PC-3 (cell line): ENCODE measurements around the gene SNRNP25. TPM values are rescaled to one million over a fixed set of nuclear protein-coding genes. Genes with fewer than 3 reads are reported as not detected.

Experiments
- ATAC-seq: fragments of 200-7000 bp; cut with Tn5 transposase; 2 replicates; pipeline ENCODE4 v1.9.1; 2020; ENCODE audit warnings: mild to moderate bottlenecking, moderate library complexity
- BruUV-seq: library from RNA; stranded (reverse); fragments of 400-500 nt; replicated peaks from 2 replicates; lab custom pipeline; 2021; lab: Mats Ljungman, UMichigan
- CTCF ChIA-PET: fragments of 300-600 bp; sonication (Branson Sonifier 250); formaldehyde crosslinking; loops from one replicate; lab custom pipeline; 2022; ENCODE audit warnings: antibody characterized with exemption; lab: Charles Lee
- POLR2A ChIA-PET: fragments of 300-600 bp; sonication (Branson Sonifier 250); formaldehyde crosslinking; loops from one replicate; lab custom pipeline; 2022; ENCODE audit warnings: antibody characterized with exemption; ENCODE audit not compliant: unreplicated experiment; lab: Charles Lee
- DNase-seq: peaks from one replicate; pipeline ENCODE4 v3.0.0-alpha.2; 2015
- H2AFZ ChIP-seq: fragments of 300-600 bp; sonication (generic); 2 replicates; pipeline ENCODE4 v1.6.0; 2016; ENCODE audit warnings: antibody characterized with exemption, low read length
- H3F3A ChIP-seq: fragments of 300-600 bp; sonication (generic); one replicate; pipeline ENCODE4 v1.6.0; 2017; ENCODE audit warnings: antibody characterized with exemption, low read length, control low read depth, mild to moderate bottlenecking; ENCODE audit not compliant: unreplicated experiment
- H3K27ac ChIP-seq: fragments of 300-600 bp; sonication (generic); 2 replicates; pipeline ENCODE4 v1.5.1; 2016; ENCODE audit warnings: mild to moderate bottlenecking, low read length
- H3K27me3 ChIP-seq: fragments of 300-600 bp; sonication (generic); 2 replicates; pipeline ENCODE4 v1.6.1; 2016; ENCODE audit warnings: low read length, mixed read lengths
- H3K36me3 ChIP-seq: fragments of 300-600 bp; sonication (generic); 2 replicates; pipeline ENCODE4 v1.6.1; 2016; ENCODE audit warnings: low read depth, mixed run types, low read length, mixed read lengths
- H3K4me1 ChIP-seq: fragments of 300-600 bp; sonication (generic); 2 replicates; pipeline ENCODE4 v1.5.1; 2016; ENCODE audit warnings: low read length; ENCODE audit not compliant: insufficient read depth
- H3K4me2 ChIP-seq: fragments of 300-600 bp; sonication (generic); 2 replicates; pipeline ENCODE4 v1.6.0; 2016; ENCODE audit warnings: low read length
- H3K4me3 ChIP-seq: fragments of 300-600 bp; sonication (generic); 2 replicates; pipeline ENCODE4 v1.5.1; 2016; ENCODE audit warnings: mild to moderate bottlenecking, low read length, mixed read lengths
- H3K79me2 ChIP-seq: fragments of 300-600 bp; sonication (generic); 2 replicates; pipeline ENCODE4 v1.6.1; 2017; ENCODE audit warnings: low read length, mixed read lengths
- H3K9ac ChIP-seq: fragments of 300-600 bp; sonication (generic); 2 replicates; pipeline ENCODE4 v1.6.0; 2016; ENCODE audit warnings: mild to moderate bottlenecking, low read length
- H3K9me2 ChIP-seq: fragments of 300-600 bp; sonication (generic); replicated peaks from 2 replicates; pipeline ENCODE4 v1.6.1; 2016; ENCODE audit warnings: mixed run types, low read length, mixed read lengths
- H3K9me3 ChIP-seq: fragments of 300-600 bp; sonication (generic); 2 replicates; pipeline ENCODE4 v1.6.1; 2016; ENCODE audit warnings: low read length, mixed read lengths
- H4K20me1 ChIP-seq: fragments of 300-600 bp; sonication (generic); 2 replicates; pipeline ENCODE4 v1.6.1; 2016; ENCODE audit warnings: low read length, mixed read lengths
- CTCF ChIP-seq: fragments of 300-600 bp; sonication (generic); conservative IDR thresholded peaks from 2 replicates; pipeline ENCODE4 v1.5.1; 2017; ENCODE audit warnings: antibody characterized with exemption, low read depth, mild to moderate bottlenecking, low read length
- EZH2 ChIP-seq: fragments of 300-600 bp; sonication (generic); IDR thresholded peaks from one replicate; pipeline ENCODE4 v1.6.1; 2017; ENCODE audit warnings: antibody characterized with exemption, mild to moderate bottlenecking, low read length; ENCODE audit not compliant: unreplicated experiment
- EZH2phosphoT487 ChIP-seq: fragments of 300-600 bp; sonication (generic); IDR thresholded peaks from 2 replicates; pipeline ENCODE4 v1.6.1; 2018; ENCODE audit warnings: mild to moderate bottlenecking, antibody characterized with exemption, low read length, borderline replicate concordance
- intact Hi-C: fragments of 100-400 bp; cut with micrococcal nuclease; formaldehyde crosslinking; loops from 2 replicates; pipeline ENCODE4 v1.9.0; 2023
- total RNA-seq: library from RNA; depleted of rRNA; stranded (reverse); fragments of >200 nt; gene quantifications from 2 replicates; pipeline ENCODE4 v1.2.3, GENCODE V29; 2014

Gene SNRNP25
- total RNA-seq, 1 experiment from 2014 or later: 45.8 TPM

- Histone ChIP-seq H4K20me1 (no peaks in the 10 kb centered on the region), H3K9me2 (no peaks in the 10 kb centered on the region), H2AFZ (peak within 1 kb of the TSS; percentile 78), H3K27me3 (no peaks in the 10 kb centered on the region), H3K4me1 (peaks cover 27% of the 10 kb centered on the region), H3K9ac (peak within 1 kb of the TSS; percentile 86), H3K79me2 (peaks cover 10% of the 10 kb centered on the region), H3K4me3 (peak within 1 kb of the TSS; percentile 84), H3K9me3 (no peaks in the 10 kb centered on the region), H3F3A (no peaks in the 10 kb centered on the region), H3K4me2 (peak within 1 kb of the TSS; percentile 94), H3K36me3 (no peaks in the 10 kb centered on the region), H3K27ac (peak within 1 kb of the TSS; percentile 54)
- DNase-seq (peak; percentile 72), ATAC-seq (peak; percentile 56)
- ChIA-PET POLR2A (no interaction called here), CTCF (no interaction called here)
- no TSS peak for BruUV-seq
- TF ChIP-seq EZH2phosphoT487 (no peak), CTCF (no peak), EZH2 (no peak)
- intact Hi-C loops: no loop called here
Measured at GRCh38 chr16:77807-78443, 24.3 kb downstream of the SNRNP25 start, which contains the start of gene MPG. TSS of gene MPG (plus strand) at chr16:78225. CDS start at chr16:78310, 85 bp downstream.

GRCh38 chr16:78444-79150, 25.0 kb downstream of the SNRNP25 start:
- H3K36me3 ChIP-seq: no peaks in the 10 kb centered on the region
- peak overlapping the region; percentile 94 for H3K4me2 ChIP-seq
- intact Hi-C loops: no loop called here
- H3F3A ChIP-seq: no peaks in the 10 kb centered on the region
- no peaks in the 10 kb centered on the region for H4K20me1 ChIP-seq
- DNase-seq: peak; percentile 32
- CTCF ChIA-PET: no interaction called here
- H3K9ac ChIP-seq: peak overlapping the region; percentile 86
- H2AFZ ChIP-seq: peak overlapping the region; percentile 53; the same call in 1 of the 2 replicates
- TF ChIP-seq EZH2: no peak
- BruUV-seq: TSS peak; percentile 32
- peaks cover 10% of the 10 kb centered on the region for H3K79me2 ChIP-seq
- peak overlapping the region; percentile 15; the same call in 1 of the 2 replicates for H3K27ac ChIP-seq
- peaks cover 24% of the 10 kb centered on the region for H3K4me1 ChIP-seq
- H3K4me3 ChIP-seq: peak overlapping the region; percentile 84
- H3K9me2 ChIP-seq: no peaks in the 10 kb centered on the region
- ATAC-seq: peak; percentile 6; the same call in 1 of the 2 replicates
- POLR2A ChIA-PET: no interaction called here
- no peaks in the 10 kb centered on the region for H3K9me3 ChIP-seq
- H3K27me3 ChIP-seq: no peaks in the 10 kb centered on the region

- BruUV-seq: no TSS peak
- peak overlapping the region; percentile 94 for H3K4me2 ChIP-seq
- no peak for ATAC-seq
Measured at GRCh38 chr16:79151-80054, 25.8 kb downstream of the SNRNP25 start.

More at GRCh38 chr16:79151-80054, 25.8 kb downstream of the SNRNP25 start:
- ChIA-PET POLR2A (no interaction called here), CTCF (no interaction called here)
- Histone ChIP-seq H4K20me1 (0 out of 2 replicates have a peak, but pooled peaks cover 1% of the 10 kb centered on the region), H3K27ac (no peak overlapping the region), H3K4me3 (peak overlapping the region; percentile 84), H3K9me3 (no peaks in the 10 kb centered on the region), H3K79me2 (peaks cover 10% of the 10 kb centered on the region), H3K9me2 (no peaks in the 10 kb centered on the region), H3K9ac (no peak overlapping the region), H2AFZ (no peak overlapping the region), H3K4me1 (peaks cover 29% of the 10 kb centered on the region), H3F3A (no peaks in the 10 kb centered on the region), H3K27me3 (no peaks in the 10 kb centered on the region), H3K36me3 (no peaks in the 10 kb centered on the region)
- intact Hi-C loops: no loop called here
- no peak for DNase-seq
- no peak for TF ChIP-seq EZH2phosphoT487
- TF ChIP-seq EZH2: no peak
- TF ChIP-seq CTCF: no peak
